Thymus (tissue), 11 donors: ENCODE data around the gene C18orf32. TPM values are rescaled to one million over a fixed set of nuclear protein-coding genes. Genes with fewer than 3 reads are reported as not detected.
A peak's percentile ranks its signal among the peaks of the same experiment; 100 is the strongest.

Source experiments
- DNase-seq, 9 donors: peaks; one replicate each; pipeline ENCODE4 v3.0.0-alpha.2; 2013; ENCODE audit warnings: low spot score in 9 of 9, low read depth in 6 of 9, missing footprints in 1 of 9
- H3K27ac ChIP-seq, 2 donors: one replicate each; pipeline ENCODE4 v1.5.1; 2013; ENCODE audit warnings: control low read depth in 1 of 2, low read depth in 1 of 2, low read length in 1 of 2, mild to moderate bottlenecking in 1 of 2, moderate library complexity in 1 of 2
- H3K27me3 ChIP-seq, 2 donors: one replicate each; pipeline ENCODE4 v1.5.1; 2013; ENCODE audit warnings: low read length in 1 of 2; ENCODE audit not compliant: control insufficient read depth in 2 of 2, insufficient read depth in 1 of 2
- H3K36me3 ChIP-seq, 2 donors: one replicate each; pipeline ENCODE4 v1.5.1; 2013; ENCODE audit warnings: low read length in 1 of 2, mild to moderate bottlenecking in 1 of 2, moderate library complexity in 1 of 2; ENCODE audit not compliant: control insufficient read depth in 2 of 2, insufficient read depth in 2 of 2
- H3K4me1 ChIP-seq, 2 donors: one replicate each; pipeline ENCODE4 v1.5.1; 2013; ENCODE audit warnings: low read length in 2 of 2; ENCODE audit not compliant: control insufficient read depth in 2 of 2, insufficient read depth in 2 of 2
- H3K4me3 ChIP-seq, 2 donors: one replicate each; pipeline ENCODE4 v1.5.1; 2013; ENCODE audit warnings: low read length in 2 of 2, control low read depth in 1 of 2, mild to moderate bottlenecking in 1 of 2
- H3K9me3 ChIP-seq, 2 donors: one replicate each; pipeline ENCODE4 v1.5.1; 2013; ENCODE audit warnings: low read length in 1 of 2, mild to moderate bottlenecking in 1 of 2; ENCODE audit not compliant: control insufficient read depth in 2 of 2, insufficient read depth in 1 of 2
- WGBS: extraction: QIAGEN DNeasy Blood & Tissue Kit; methylation state at CpG from one replicate; pipeline ENCODE4 v1.1.7; 2013; 5-methylcytosine and 5-hydroxymethylcytosine counted together
- polyA plus RNA-seq: library from polyadenylated mRNA; stranded (reverse); fragments of 200-250 nt; gene quantifications from one replicate; pipeline ENCODE4 v1.2.3, GENCODE V29; 2013
- total RNA-seq: library from RNA; stranded (reverse); fragments of 120-200 nt; gene quantifications from one replicate; pipeline ENCODE4 v1.2.4, GENCODE V29; 2013
- donor health status: healthy.

C18orf32 gene
- total and polyA plus RNA-seq, 2 donors, result 26.6 to 95.3 TPM

DNA sequence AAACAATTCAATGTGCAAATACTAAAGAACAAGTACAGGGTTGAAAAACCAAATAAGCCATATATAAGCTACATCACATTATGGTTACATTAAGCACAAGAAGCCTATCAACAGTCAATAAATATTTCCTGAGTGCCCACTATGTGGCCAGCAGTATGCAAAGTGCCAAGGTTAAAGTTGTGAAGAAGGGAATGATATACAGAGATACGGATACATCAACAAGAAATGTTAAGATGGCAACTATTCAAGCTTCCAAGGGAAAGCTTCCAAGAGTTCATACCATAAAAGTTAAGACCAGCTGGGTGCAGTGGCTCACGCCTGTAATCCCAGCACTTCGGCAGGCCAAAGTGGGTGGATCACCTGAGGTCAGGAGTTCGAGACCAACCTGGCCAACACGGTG, 40.6 kb downstream of the C18orf32 start:
- DNase-seq, result no peak
- 98% methylated on average over 5 of the region's 5 CpGs for WGBS
- no peak overlapping the region for H3K4me3 ChIP-seq
- H3K36me3 ChIP-seq, result peaks cover 0 to 6% of the 10 kb centered on the region in 2 donors
- H3K27me3 ChIP-seq, result no peaks in the 10 kb centered on the region
- no peak overlapping the region for H3K27ac ChIP-seq
- peaks cover 0 to 10% of the 10 kb centered on the region in 2 donors for H3K9me3 ChIP-seq
- no peaks in the 10 kb centered on the region for H3K4me1 ChIP-seq

DNA sequence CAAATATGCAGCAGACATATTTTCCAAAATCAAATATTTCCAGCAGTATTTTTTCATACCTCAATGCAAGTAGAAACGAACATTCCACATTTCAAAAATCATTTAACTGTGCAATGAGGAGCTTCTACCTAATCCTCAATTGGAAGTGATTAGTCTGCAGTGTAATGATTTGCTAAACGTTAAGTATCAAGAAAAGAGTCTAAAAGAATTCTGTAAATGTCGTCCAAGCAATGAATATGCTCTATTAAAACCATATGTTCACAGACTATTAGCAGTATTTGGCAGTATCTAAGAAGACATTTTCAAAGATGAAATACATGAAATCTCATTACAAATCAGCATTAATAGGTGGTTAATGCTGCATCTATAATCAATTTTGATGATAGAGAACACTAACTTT, 42.5 kb downstream of the C18orf32 start:
- Histone ChIP-seq H3K36me3 (peaks cover 0 to 6% of the 10 kb centered on the region in 2 donors), H3K27ac (no peak overlapping the region), H3K27me3 (no peaks in the 10 kb centered on the region), H3K9me3 (peaks cover 0 to 8% of the 10 kb centered on the region in 2 donors), H3K4me1 (no peaks in the 10 kb centered on the region), H3K4me3 (no peak overlapping the region)
- no peak for DNase-seq
- WGBS, result 94% methylated on average over 3 of the region's 3 CpGs

DNA sequence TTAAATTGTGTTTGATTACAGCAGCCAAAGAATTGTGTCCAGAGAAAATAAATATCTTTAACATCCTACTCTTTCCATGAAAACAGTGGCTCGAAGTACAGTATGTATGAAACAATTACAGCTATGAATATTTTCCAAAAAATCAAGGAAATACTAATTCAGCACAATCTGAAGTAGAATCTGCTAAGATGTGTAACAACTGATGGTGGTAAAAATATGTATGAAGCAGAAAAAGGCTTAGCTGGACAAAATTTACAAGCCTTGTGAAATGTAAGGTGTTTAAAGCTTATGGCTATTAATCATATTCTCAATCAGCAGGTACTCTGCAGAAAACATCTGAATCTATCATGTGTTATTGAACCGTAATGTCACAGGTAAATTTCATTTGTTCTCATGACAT, 43.2 kb downstream of the C18orf32 start:
- no peak overlapping the region for H3K4me3 ChIP-seq
- peaks cover 0 to 5% of the 10 kb centered on the region in 2 donors for H3K36me3 ChIP-seq
- 99% methylated on average over 2 of the region's 2 CpGs for WGBS
- H3K27me3 ChIP-seq, result no peaks in the 10 kb centered on the region
- peaks cover 0 to 6% of the 10 kb centered on the region in 2 donors for H3K9me3 ChIP-seq
- H3K4me1 ChIP-seq, result no peaks in the 10 kb centered on the region
- no peak for DNase-seq
- no peak overlapping the region for H3K27ac ChIP-seq

DNA sequence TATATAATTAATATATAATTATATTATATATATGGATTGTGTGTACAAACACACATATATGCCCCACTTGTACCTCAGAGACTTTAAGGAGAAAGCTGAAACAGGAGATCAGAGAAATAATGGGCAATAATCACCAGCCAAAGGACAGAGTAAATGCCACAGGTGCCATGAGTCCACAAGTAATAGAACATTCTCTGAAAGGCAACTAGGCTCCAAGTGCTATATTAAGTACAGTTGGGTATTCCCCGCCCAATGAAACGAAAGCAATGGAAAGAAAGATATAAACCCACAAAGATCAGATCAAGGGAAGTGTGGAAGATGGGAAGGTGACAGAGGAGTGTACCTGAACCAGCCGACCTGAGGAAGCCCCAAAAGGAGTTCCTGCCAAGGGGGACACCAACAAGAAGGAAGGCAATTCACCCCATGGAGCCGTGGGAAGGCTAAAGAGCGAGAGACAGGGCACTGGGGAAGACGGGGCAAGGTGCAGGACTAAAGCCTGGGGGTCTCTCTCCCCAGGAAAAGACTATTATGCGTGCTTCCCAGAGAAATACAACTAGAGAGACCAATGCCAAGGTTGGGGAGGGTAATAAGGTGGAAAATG, 45.6 kb downstream of the C18orf32 start:
- 95% methylated on average over 7 of the region's 7 CpGs for WGBS
- no peak overlapping the region for H3K27ac ChIP-seq
- H3K27me3 ChIP-seq, result no peaks in the 10 kb centered on the region
- H3K4me3 ChIP-seq, result no peak overlapping the region
- no peaks in the 10 kb centered on the region for H3K36me3 ChIP-seq
- no peaks in the 10 kb centered on the region for H3K9me3 ChIP-seq
- peak in 1 of 9 donors; percentile 37 for DNase-seq
- H3K4me1 ChIP-seq, result no peaks in the 10 kb centered on the region

DNA sequence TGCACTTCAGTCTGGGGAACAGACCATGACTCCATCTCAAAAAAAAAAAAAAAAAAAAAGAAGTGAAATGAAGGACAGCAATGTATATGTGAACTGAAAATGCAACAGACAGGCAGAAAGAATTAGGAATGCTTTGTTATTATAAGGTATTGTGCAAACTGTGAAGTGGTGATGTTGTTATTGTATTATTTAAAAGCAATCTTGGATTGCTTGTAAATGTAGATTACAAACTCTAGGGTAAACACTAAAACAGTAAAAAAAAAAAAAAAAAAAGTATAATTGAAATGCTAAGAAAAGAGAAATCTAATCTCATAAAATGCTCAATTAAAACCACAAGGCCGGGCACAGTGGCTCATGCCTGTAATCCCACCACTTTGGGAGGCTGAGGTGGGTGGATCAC, 51.9 kb downstream of the C18orf32 start:
- H3K9me3 ChIP-seq, result no peaks in the 10 kb centered on the region
- H3K4me1 ChIP-seq, result no peaks in the 10 kb centered on the region
- H3K36me3 ChIP-seq, result no peaks in the 10 kb centered on the region
- no peak for DNase-seq
- no peak overlapping the region for H3K4me3 ChIP-seq
- no peaks in the 10 kb centered on the region for H3K27me3 ChIP-seq
- no peak overlapping the region for H3K27ac ChIP-seq
- 100% methylated on average over 1 of the region's 1 CpG for WGBS

DNA sequence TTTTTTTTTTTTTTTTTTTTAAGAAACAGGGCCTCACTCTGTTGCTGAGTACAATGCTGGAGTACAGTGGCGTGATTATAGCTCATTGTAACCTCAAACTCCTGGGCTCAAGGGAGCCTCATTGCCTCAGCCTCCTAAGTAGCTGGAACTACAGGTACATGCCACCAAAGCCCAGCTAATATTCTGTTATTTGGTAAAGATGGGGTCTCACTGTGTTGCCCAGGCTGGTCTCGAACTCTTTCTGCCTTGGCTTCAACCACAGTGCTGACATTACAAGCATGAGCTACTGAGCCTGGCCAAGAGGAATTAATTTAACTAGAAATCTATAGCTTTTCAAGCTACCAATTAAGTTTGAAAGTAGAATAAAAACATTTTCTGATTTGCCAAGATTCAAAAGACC, 54.4 kb downstream of the C18orf32 start:
- Histone ChIP-seq H3K4me1 (no peaks in the 10 kb centered on the region), H3K9me3 (no peaks in the 10 kb centered on the region), H3K4me3 (no peak overlapping the region), H3K36me3 (peaks cover 0 to 12% of the 10 kb centered on the region in 2 donors), H3K27me3 (no peaks in the 10 kb centered on the region), H3K27ac (no peak overlapping the region)
- 98% methylated on average over 2 of the region's 2 CpGs for WGBS
- DNase-seq, result no peak

DNA sequence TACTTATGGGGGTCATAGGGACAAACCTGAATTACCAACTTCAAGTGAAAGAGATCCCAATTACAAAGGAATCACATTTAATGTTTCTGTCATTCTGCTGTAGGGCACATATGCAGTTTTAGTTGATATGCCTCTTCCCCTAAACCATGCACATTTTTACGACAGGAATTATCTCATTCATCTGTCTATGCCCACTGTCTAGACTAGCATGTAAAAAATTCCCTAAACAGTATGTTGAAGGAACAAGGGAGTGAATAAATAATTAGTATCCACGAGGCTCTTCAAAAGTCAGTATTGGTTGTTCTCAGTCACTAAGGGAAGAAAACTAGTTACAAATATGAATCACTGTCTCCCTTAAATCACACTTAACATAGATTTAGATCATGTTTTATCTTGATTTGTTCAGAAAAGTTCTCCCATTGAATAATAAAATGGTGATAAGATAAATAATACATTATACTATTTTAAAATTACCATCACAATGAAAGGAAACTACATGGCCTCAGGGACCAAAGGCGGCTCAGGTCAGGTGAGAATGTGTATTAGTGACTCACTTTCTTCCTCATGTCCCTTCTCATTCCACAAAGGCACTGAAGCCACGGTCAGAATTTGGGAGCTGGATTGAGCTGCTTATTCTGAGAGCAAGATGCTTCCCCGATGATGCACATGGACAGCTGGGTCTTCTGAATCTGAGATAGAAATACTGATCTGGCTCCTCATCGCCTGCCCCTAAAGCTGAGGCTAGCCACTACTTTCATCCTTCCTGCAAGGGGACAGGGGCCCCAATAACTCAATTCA, 55.7 kb downstream of the C18orf32 start:
- no peak overlapping the region for H3K4me3 ChIP-seq
- WGBS, result 99% methylated on average over 6 of the region's 6 CpGs
- peaks cover 0 to 12% of the 10 kb centered on the region in 2 donors for H3K36me3 ChIP-seq
- no peak overlapping the region for H3K27ac ChIP-seq
- no peaks in the 10 kb centered on the region for H3K4me1 ChIP-seq
- H3K27me3 ChIP-seq, result no peaks in the 10 kb centered on the region
- no peaks in the 10 kb centered on the region for H3K9me3 ChIP-seq
- DNase-seq, result no peak

Other genes starting within 250 kb of the C18orf32 start
- 40.9 TPM for gene DYM, start 26.6 kb downstream of the C18orf32 start, total RNA-seq
- gene DYM, start 26.6 kb downstream of the C18orf32 start, polyA plus RNA-seq, result 19.6 TPM
- 3,353 TPM for gene RPL17, start 5.2 kb upstream of the C18orf32 start, total RNA-seq
- 3,762 TPM for gene RPL17, start 5.2 kb upstream of the C18orf32 start, polyA plus RNA-seq
- gene LIPG, start 74.8 kb upstream of the C18orf32 start, total RNA-seq, result 4.2 TPM
- 1.8 TPM for gene LIPG, start 74.8 kb upstream of the C18orf32 start, polyA plus RNA-seq